GM18519 (cell line): ENCODE data around the gene DSC3.
"Not testable (repeated sequence)": the region's sequence is repeated elsewhere in the genome, so short reads cannot be mapped to it uniquely, and the experiment has no call there.

Source experiments
- ATAC-seq: cut with Tn5 transposase; IDR thresholded peaks from one replicate; pipeline ENCODE4 v1.9.1; 2021; ENCODE audit warnings: mild to moderate bottlenecking, moderate library complexity; ENCODE audit not compliant: unreplicated experiment, low FRiP score

The DSC3 gene

GRCh38 chr18:30982285-30982992, 60.1 kb downstream of the DSC3 start:
- no peak for ATAC-seq

- not testable (repeated sequence) for ATAC-seq
These were observed 64.5 kb downstream of the DSC3 start for GRCh38 chr18:30978091-30978490.

- ATAC-seq: peak; percentile 80
These were observed 71.1 kb downstream of the DSC3 start for GRCh38 chr18:30971338-30971956.

GRCh38 chr18:30970196-30970816, 72.2 kb downstream of the DSC3 start:
- ATAC-seq: no peak

GRCh38 chr18:30969670-30970170, 72.8 kb downstream of the DSC3 start:
- ATAC-seq: no peak

GRCh38 chr18:30967701-30968100, 74.8 kb downstream of the DSC3 start:
- no peak for ATAC-seq

- ATAC-seq: no peak
These were observed 77.3 kb downstream of the DSC3 start for GRCh38 chr18:30965237-30965636.

GRCh38 chr18:30960661-30961060, 81.9 kb downstream of the DSC3 start:
- no peak for ATAC-seq

- ATAC-seq: no peak
These were observed 85.5 kb downstream of the DSC3 start for GRCh38 chr18:30957066-30957465.

- ATAC-seq: no peak
These were observed 88.3 kb downstream of the DSC3 start for GRCh38 chr18:30954262-30954661.

GRCh38 chr18:30945761-30946160, 96.8 kb downstream of the DSC3 start:
- no peak for ATAC-seq

- no peak for ATAC-seq
These were observed 97.6 kb downstream of the DSC3 start for GRCh38 chr18:30944773-30945417.

GRCh38 chr18:30940952-30941539, 101.5 kb downstream of the DSC3 start:
- ATAC-seq: no peak
